Measurements from ENCODE around the gene FAM184B.

FAM184B gene

GRCh38 chr4:17781300-17782287, at the start of gene FAM184B:
Gene FAM184B (minus strand): TSS chr4:17781621. CDS start chr4:17781299, 322 bp downstream.
- DNase-seq (ENCODE audit: low read depth, low spot score): peak; percentile 44

- DNase-seq (ENCODE audit: low read depth, low spot score): no peak
These were observed 42.6 kb upstream of the FAM184B start for GRCh38 chr4:17823871-17824669.

- DNase-seq (ENCODE audit: low read depth, low spot score): no peak
These were observed 35.6 kb upstream of the FAM184B start for GRCh38 chr4:17817027-17817426.

GRCh38 chr4:17816142-17816541, 34.7 kb upstream of the FAM184B start:
- DNase-seq (ENCODE audit: low read depth, low spot score): no peak

- DNase-seq (ENCODE audit: low read depth, low spot score): no peak
These were observed 32.7 kb upstream of the FAM184B start for GRCh38 chr4:17814140-17814539.

- no peak for DNase-seq (ENCODE audit: low read depth, low spot score)
These were observed 31.4 kb upstream of the FAM184B start for GRCh38 chr4:17812801-17813200.

GRCh38 chr4:17812125-17812524, 30.7 kb upstream of the FAM184B start:
- DNase-seq (ENCODE audit: low read depth, low spot score): no peak

GRCh38 chr4:17811078-17811603, 29.7 kb upstream of the FAM184B start:
- no peak for DNase-seq (ENCODE audit: low read depth, low spot score)

GRCh38 chr4:17810260-17811077, 29.0 kb upstream of the FAM184B start, which contains the start of the genes DCAF16 and NCAPG:
Gene DCAF16 (minus strand): TSS chr4:17810757. CDS start chr4:17804141, 6,616 bp downstream.
Gene NCAPG (plus strand): TSS chr4:17810979. CDS start chr4:17811078, 99 bp downstream.
- peak; percentile 99 for DNase-seq (ENCODE audit: low read depth, low spot score)

- no peak for DNase-seq (ENCODE audit: low read depth, low spot score)
These were observed 28.2 kb upstream of the FAM184B start for GRCh38 chr4:17809667-17810066.

GRCh38 chr4:17807446-17807845, 26.0 kb upstream of the FAM184B start:
- DNase-seq (ENCODE audit: low read depth, low spot score): no peak

- no peak for DNase-seq (ENCODE audit: low read depth, low spot score)
These were observed 24.2 kb upstream of the FAM184B start for GRCh38 chr4:17805580-17806155.

GRCh38 chr4:17797808-17798207, 16.4 kb upstream of the FAM184B start:
- no peak for DNase-seq (ENCODE audit: low read depth, low spot score)

- no peak for DNase-seq (ENCODE audit: low read depth, low spot score)
These were observed 13.3 kb upstream of the FAM184B start for GRCh38 chr4:17794730-17795129.

GRCh38 chr4:17788956-17789355, 7.5 kb upstream of the FAM184B start:
- no peak for DNase-seq (ENCODE audit: low read depth, low spot score)

- no peak for DNase-seq (ENCODE audit: low read depth, low spot score)
These were observed 5.9 kb upstream of the FAM184B start for GRCh38 chr4:17787315-17787714.

GRCh38 chr4:17786567-17786966, 5.1 kb upstream of the FAM184B start:
- DNase-seq (ENCODE audit: low read depth, low spot score): no peak

- no peak for DNase-seq (ENCODE audit: low read depth, low spot score)
These were observed 4.4 kb upstream of the FAM184B start for GRCh38 chr4:17785858-17786257.

- DNase-seq (ENCODE audit: low read depth, low spot score): peak; percentile 37
These were observed 721 bp downstream of the FAM184B start for GRCh38 chr4:17780501-17781299.

GRCh38 chr4:17778431-17778830, 3.0 kb downstream of the FAM184B start:
- DNase-seq (ENCODE audit: low read depth, low spot score): no peak
